Astrocyte (in vitro differentiated cells and primary cell): ENCODE results near the gene ITGB8. TPM values are rescaled to one million over a fixed set of nuclear protein-coding genes. Genes with fewer than 3 reads are reported as not detected.

Source experiments
- DNase-seq: peaks from one replicate; pipeline ENCODE4 v3.0.0-alpha.2; 2010; ENCODE audit warnings: low read depth
- FAIRE-seq: peaks from 2 replicates; lab custom pipeline; 2011; peaks lifted over from hg19 to GRCh38; lab: Jason Lieb, UNC
- H2AFZ ChIP-seq: 2 replicates; pipeline ENCODE4 v1.6.0; 2012; ENCODE audit warnings: low read depth, low read length, inconsistent platforms
- H3K27ac ChIP-seq: 2 replicates; pipeline ENCODE4 v1.5.1; 2011; ENCODE audit warnings: low read depth, low read length, inconsistent platforms
- H3K27me3 ChIP-seq: 2 replicates; pipeline ENCODE4 v1.6.0; 2011; ENCODE audit warnings: low read length, inconsistent platforms; ENCODE audit not compliant: insufficient read depth
- H3K36me3 ChIP-seq: 2 replicates; pipeline ENCODE4 v1.5.1; 2011; ENCODE audit warnings: low read length, inconsistent platforms; ENCODE audit not compliant: insufficient read depth
- H3K4me1 ChIP-seq: 2 replicates; pipeline ENCODE4 v1.5.1; 2011; ENCODE audit warnings: low read length, inconsistent platforms; ENCODE audit not compliant: insufficient read depth
- H3K4me2 ChIP-seq: 2 replicates; pipeline ENCODE4 v1.6.0; 2012; ENCODE audit warnings: low read length, inconsistent platforms
- H3K4me3 ChIP-seq: 2 replicates; pipeline ENCODE4 v1.5.1; 2011; ENCODE audit warnings: low read depth, mild to moderate bottlenecking, low read length, inconsistent platforms; ENCODE audit not compliant: insufficient read depth
- H3K79me2 ChIP-seq: 2 replicates; pipeline ENCODE4 v1.6.0; 2012; ENCODE audit warnings: mild to moderate bottlenecking, low read length, inconsistent platforms; ENCODE audit not compliant: insufficient read depth
- H3K9ac ChIP-seq: 2 replicates; pipeline ENCODE4 v1.6.0; 2012; ENCODE audit warnings: mild to moderate bottlenecking, low read length, inconsistent platforms
- H3K9me3 ChIP-seq: 2 replicates; pipeline ENCODE4 v1.5.1; 2012; ENCODE audit warnings: low read depth, mild to moderate bottlenecking, low read length, inconsistent platforms; ENCODE audit not compliant: insufficient read depth
- H4K20me1 ChIP-seq: 2 replicates; pipeline ENCODE4 v1.6.0; 2012; ENCODE audit warnings: low read length, inconsistent platforms; ENCODE audit not compliant: insufficient read depth
- H3K27ac Mint-ChIP-seq: one replicate; pipeline ENCODE4 v1.8.0; 2021; ENCODE audit warnings: mild to moderate bottlenecking, mixed read lengths; ENCODE audit not compliant: unreplicated experiment
- H3K27me3 Mint-ChIP-seq: one replicate; pipeline ENCODE4 v1.8.0; 2021; ENCODE audit warnings: low read depth, mixed read lengths; ENCODE audit not compliant: unreplicated experiment
- H3K36me3 Mint-ChIP-seq: one replicate; pipeline ENCODE4 v1.8.0; 2021; ENCODE audit warnings: low read depth, mixed read lengths; ENCODE audit not compliant: unreplicated experiment
- H3K4me1 Mint-ChIP-seq: one replicate; pipeline ENCODE4 v1.8.0; 2021; ENCODE audit warnings: low read depth, mixed read lengths; ENCODE audit not compliant: unreplicated experiment
- H3K4me3 Mint-ChIP-seq: one replicate; pipeline ENCODE4 v1.8.0; 2021; ENCODE audit warnings: mild to moderate bottlenecking, moderate library complexity, mixed read lengths; ENCODE audit not compliant: unreplicated experiment
- H3K9me3 Mint-ChIP-seq: one replicate; pipeline ENCODE4 v1.8.0; 2021; ENCODE audit warnings: mild to moderate bottlenecking, mixed read lengths; ENCODE audit not compliant: unreplicated experiment
- EZH2 ChIP-seq: IDR thresholded peaks from 2 replicates; pipeline ENCODE4 v1.6.1; 2012; ENCODE audit warnings: mild to moderate bottlenecking, low read length, inconsistent platforms; ENCODE audit not compliant: insufficient read depth
- total RNA-seq: library from RNA; stranded (reverse); gene quantifications from 2 replicates; pipeline ENCODE4 v1.2.1, GENCODE V29; 2021
- TF ChIP-seq, protein P1 (sequence below): IDR thresholded peaks from 2 replicates; pipeline ENCODE4 v1.5.1; 2011; ENCODE audit warnings: low read depth, mild to moderate bottlenecking, inconsistent platforms, low read length, moderate library complexity; ENCODE audit not compliant: insufficient read depth

ITGB8 gene
- total RNA-seq, 1 donor from 2014 or later = 10.8 TPM

DNA sequence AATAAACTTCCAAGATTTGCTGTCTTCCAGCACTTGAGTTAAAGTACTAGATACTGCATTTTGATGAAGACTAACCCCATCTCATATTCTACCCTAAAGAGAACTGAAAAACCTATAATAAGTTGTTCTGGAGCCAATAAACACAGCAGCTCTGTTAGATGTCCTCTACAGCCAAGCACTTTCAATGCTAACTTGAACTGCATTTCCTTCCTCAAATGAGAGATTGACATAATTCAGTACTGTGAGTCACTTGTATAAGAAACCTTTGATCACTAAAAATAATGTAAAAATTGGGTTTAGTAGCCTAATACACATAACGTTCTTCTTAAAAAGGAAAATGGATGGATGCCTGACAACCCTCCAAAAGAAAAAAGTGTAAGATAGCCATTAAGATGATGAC lies 81.3 kb downstream of the ITGB8 start:
- H3K27me3 ChIP-seq = no peaks in the 10 kb centered on the region
- H3K27ac ChIP-seq = no peak overlapping the region
- no peaks in the 10 kb centered on the region for H3K27me3 Mint-ChIP-seq

GRCh38 chr7:20417260-20417659 lies 86.6 kb downstream of the ITGB8 start:
- no peaks in the 10 kb centered on the region for H3K9me3 ChIP-seq
- no peak for TF ChIP-seq EZH2
- TF ChIP-seq, protein P1, sequence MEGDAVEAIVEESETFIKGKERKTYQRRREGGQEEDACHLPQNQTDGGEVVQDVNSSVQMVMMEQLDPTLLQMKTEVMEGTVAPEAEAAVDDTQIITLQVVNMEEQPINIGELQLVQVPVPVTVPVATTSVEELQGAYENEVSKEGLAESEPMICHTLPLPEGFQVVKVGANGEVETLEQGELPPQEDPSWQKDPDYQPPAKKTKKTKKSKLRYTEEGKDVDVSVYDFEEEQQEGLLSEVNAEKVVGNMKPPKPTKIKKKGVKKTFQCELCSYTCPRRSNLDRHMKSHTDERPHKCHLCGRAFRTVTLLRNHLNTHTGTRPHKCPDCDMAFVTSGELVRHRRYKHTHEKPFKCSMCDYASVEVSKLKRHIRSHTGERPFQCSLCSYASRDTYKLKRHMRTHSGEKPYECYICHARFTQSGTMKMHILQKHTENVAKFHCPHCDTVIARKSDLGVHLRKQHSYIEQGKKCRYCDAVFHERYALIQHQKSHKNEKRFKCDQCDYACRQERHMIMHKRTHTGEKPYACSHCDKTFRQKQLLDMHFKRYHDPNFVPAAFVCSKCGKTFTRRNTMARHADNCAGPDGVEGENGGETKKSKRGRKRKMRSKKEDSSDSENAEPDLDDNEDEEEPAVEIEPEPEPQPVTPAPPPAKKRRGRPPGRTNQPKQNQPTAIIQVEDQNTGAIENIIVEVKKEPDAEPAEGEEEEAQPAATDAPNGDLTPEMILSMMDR = no peak
- no peaks in the 10 kb centered on the region for H3K36me3 ChIP-seq
- no peaks in the 10 kb centered on the region for H3K27me3 ChIP-seq
- DNase-seq (no peak), FAIRE-seq (no peak)
- Mint-ChIP-seq H3K4me3 (no peak overlapping the region), H3K36me3 (peaks cover 3% of the 10 kb centered on the region), H3K9me3 (no peaks in the 10 kb centered on the region), H3K4me1 (no peaks in the 10 kb centered on the region), H3K27me3 (no peaks in the 10 kb centered on the region), H3K27ac (no peak overlapping the region)
- no peak overlapping the region for H2AFZ ChIP-seq
- H3K4me1 ChIP-seq = no peaks in the 10 kb centered on the region
- no peak overlapping the region for H3K4me2 ChIP-seq
- no peak overlapping the region for H3K9ac ChIP-seq
- H4K20me1 ChIP-seq = no peaks in the 10 kb centered on the region
- no peaks in the 10 kb centered on the region for H3K79me2 ChIP-seq
- H3K4me3 ChIP-seq = no peak overlapping the region
- no peak overlapping the region for H3K27ac ChIP-seq

More for the DNA sequence above, 81.3 kb downstream of the ITGB8 start:
- FAIRE-seq (no peak), DNase-seq (no peak)
- H3K9me3 Mint-ChIP-seq = no peaks in the 10 kb centered on the region
- no peak overlapping the region for H3K4me3 Mint-ChIP-seq
- peaks cover 11% of the 10 kb centered on the region for H3K4me1 Mint-ChIP-seq
- H3K9ac ChIP-seq = no peak overlapping the region
- H3K79me2 ChIP-seq = no peaks in the 10 kb centered on the region
- H3K9me3 ChIP-seq = no peaks in the 10 kb centered on the region
- no peaks in the 10 kb centered on the region for H4K20me1 ChIP-seq
- H3K4me1 ChIP-seq = peaks cover 6% of the 10 kb centered on the region
- H3K36me3 ChIP-seq = no peaks in the 10 kb centered on the region
- no peak overlapping the region for H3K4me2 ChIP-seq
- H2AFZ ChIP-seq = no peak overlapping the region
- TF ChIP-seq, protein P1 = no peak
- TF ChIP-seq EZH2 = no peak
- no peak overlapping the region for H3K27ac Mint-ChIP-seq
- H3K36me3 Mint-ChIP-seq = peaks cover 5% of the 10 kb centered on the region
- no peak overlapping the region for H3K4me3 ChIP-seq

DNA sequence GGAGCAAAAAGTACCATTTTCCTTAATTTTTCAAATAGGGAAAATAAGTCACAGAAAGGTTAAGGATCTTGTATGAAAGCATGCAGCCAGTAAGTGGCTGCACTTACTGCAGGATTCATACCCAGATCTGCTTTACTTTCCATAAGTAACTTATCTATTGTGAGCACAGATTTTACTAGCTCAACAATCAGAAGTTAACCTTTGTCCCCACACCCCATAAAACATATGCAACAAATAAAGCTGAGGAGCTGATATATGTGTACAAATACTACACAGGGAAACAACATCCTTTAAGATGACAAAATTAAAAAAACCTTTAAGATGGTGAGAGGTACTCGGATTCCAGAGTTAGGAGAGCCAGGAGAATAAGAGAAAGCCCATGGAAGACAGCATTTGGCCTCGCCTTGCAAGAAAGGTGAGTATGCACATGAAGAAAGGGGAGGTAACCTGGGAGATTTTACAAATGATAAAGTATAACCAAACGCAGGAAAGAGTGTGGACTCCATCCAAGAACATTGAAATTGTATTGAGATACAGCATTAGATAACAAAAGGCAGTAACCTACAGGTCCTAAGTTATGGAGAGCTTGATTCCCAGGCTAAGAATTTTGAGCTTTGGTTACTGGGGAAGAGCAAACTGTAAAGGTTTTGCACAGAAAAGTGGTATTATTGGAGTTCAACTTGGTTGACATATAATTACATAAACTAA lies 87.1 kb downstream of the ITGB8 start:
- Mint-ChIP-seq H3K9me3 (no peaks in the 10 kb centered on the region), H3K27me3 (no peaks in the 10 kb centered on the region), H3K36me3 (peaks cover 3% of the 10 kb centered on the region), H3K4me1 (no peaks in the 10 kb centered on the region), H3K4me3 (no peak overlapping the region), H3K27ac (no peak overlapping the region)
- no peak overlapping the region for H3K4me2 ChIP-seq
- H3K36me3 ChIP-seq = no peaks in the 10 kb centered on the region
- TF ChIP-seq, protein P1 = no peak
- TF ChIP-seq EZH2 = no peak
- H4K20me1 ChIP-seq = no peaks in the 10 kb centered on the region
- H3K27me3 ChIP-seq = no peaks in the 10 kb centered on the region
- H2AFZ ChIP-seq = no peak overlapping the region
- H3K27ac ChIP-seq = no peak overlapping the region
- no peak overlapping the region for H3K9ac ChIP-seq
- DNase-seq (no peak), FAIRE-seq (no peak)
- H3K4me1 ChIP-seq = no peaks in the 10 kb centered on the region
- H3K4me3 ChIP-seq = no peak overlapping the region
- H3K9me3 ChIP-seq = no peaks in the 10 kb centered on the region
- H3K79me2 ChIP-seq = no peaks in the 10 kb centered on the region
